GM18870 (cell line): ENCODE results near the gene SEPTIN7.
"Not testable (repeated sequence)": the region's sequence is repeated elsewhere in the genome, so short reads cannot be mapped to it uniquely, and the experiment has no call there.

ENCODE experiments used
- ATAC-seq: cut with Tn5 transposase; IDR thresholded peaks from one replicate; pipeline ENCODE4 v1.9.1; 2021; ENCODE audit warnings: moderate library complexity; ENCODE audit not compliant: unreplicated experiment

Gene SEPTIN7

DNA sequence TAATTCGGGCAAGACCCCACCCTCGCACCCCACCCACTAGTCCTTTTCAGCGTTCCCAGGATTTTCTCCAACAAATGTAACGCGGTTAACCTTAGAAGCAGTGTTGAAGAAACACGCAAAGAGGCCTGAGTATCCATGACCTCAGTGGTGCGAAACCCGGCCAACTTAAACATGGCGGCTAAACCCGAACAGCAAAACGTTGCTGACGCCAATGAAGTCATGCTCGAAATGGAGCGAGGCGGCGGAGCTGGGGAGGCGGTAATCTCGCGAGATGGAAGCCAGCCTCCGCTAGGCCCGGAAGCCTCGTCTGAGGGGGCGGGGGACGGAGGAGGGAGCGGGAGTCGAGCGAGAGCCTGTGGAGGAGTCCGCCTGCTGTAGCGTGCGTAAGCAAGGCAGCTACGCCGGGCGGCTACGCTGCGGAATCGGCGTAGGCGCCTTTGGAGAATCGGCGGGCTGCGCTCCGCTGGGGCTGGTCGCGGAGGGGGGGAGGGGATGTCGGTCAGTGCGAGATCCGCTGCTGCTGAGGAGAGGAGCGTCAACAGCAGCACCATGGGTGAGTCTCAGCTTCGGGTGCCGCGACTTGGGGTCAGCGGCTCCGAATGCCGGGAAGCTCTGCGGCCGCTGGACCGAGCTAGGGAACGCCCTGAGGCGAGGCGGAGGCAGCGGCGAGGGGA is at the start of gene SEPTIN7:
TSS of gene SEPTIN7 (plus strand) at position 340 of the 674 bp plus-strand sequence. CDS start at position 493, 153 bp downstream.
- ATAC-seq = peak; percentile 77

DNA sequence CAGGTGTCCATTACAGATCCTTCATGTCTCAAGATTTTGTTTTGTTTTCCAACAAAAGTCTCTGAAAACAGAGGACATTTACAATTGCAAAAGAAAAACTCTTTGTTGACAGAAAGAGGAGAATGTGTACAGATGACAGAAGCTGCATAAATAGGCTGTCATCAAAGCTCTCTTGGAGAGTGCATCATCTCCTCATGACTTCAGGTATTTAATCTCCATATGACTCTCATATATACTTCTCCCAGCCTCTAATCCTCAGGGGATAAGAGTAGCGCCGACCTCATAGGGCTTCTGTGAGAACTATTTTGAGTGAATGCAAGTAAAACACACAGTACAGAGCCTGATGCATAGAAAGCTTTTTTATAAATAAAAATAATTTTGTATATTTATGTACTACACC is 48.1 kb upstream of the SEPTIN7 start:
- no peak for ATAC-seq

DNA sequence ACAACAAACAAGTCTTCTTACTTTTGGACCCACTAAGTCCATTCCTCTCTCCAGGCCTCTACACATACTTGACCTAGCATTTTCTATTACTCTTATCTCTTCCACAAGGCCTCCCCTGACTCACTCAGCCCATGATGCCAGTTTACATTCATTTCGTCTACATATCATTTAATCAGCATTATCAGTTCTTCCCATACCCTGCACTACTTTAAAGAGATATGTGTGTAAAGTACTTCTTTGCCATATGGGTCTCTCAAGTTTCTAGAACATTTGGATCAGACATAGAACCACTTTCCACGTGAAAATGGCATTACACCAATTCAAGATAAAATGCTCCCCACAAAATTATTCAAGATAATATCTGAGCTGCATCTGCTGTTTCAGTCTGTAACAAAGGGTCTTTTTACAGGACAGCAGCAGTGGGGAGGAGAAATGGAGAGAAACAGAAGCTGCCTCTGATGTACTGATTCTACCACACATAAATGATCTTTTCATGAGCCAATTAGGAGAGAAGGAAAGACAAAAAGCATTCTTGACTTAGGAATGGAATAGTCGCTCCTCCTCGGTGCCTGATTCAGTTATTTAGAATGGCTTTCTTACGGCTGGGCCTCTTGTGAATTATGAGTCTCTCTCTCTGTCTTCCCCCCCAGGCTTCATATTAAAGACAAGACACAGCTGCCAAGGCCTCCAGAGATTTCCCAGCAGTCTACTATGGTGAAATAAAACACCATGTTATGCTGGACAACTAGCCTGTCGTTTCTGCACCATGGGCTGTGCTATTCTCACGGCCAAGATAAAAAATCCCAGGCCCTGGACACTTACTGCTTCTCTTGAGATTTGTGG is 46.9 kb upstream of the SEPTIN7 start:
- no peak for ATAC-seq

DNA sequence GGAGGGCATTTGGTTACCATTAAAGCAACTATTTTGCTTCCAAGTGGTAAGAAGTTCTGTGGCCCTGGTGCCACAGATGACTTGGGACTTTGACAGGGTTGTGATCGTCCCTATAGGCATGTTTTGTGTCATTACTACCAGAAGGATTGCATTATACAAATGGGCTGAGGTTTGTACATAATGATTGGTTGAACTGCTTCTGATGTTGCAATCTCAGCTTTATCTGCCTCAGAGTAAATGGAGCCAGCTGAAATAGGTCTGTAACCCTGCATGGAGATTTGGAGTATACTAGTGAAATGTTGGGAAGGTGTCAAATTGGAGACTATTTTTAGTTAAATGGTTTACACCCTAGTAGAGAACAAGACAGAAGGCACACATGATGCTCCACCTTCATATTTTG is 46.1 kb upstream of the SEPTIN7 start:
- no peak for ATAC-seq

DNA sequence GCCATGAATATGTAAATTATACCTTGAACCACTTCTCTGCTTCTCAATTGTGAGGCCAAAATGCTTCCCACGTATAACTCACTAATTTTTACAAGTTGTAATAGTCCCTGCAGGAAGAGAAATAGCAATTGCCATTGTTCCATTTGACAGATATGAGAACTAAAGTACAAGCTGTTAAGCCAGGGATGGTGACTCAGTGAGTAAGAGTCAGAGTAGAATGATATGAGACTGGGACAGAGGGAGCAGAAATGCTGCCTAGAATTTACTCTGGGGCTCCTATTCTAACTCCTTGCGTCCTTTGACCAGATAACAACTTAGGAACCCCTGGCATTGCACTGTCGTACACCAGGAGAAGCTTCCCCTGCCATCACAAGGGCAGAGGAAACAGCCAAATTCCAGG is 45.1 kb upstream of the SEPTIN7 start:
- no peak for ATAC-seq

DNA sequence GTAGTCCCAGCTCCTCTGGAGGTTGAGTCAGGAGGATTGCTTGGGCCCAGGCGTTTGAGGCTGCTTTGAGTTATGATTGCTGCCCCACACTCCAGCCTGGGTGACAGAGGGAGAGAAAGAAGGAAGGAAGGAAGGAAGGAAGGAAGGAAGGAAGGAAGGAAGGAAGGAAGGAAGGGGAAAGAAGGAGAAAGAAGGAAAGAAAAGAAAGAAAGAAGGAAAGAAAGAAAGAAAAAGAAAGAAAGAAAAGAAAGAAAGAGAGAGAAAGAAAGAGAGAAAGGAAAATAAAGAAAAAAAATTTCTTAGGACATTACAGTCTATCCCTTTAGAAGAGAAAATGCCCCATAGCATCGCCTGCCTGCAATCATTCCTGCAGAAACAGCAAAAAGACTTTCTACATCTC is 44.4 kb upstream of the SEPTIN7 start:
- ATAC-seq = not testable (repeated sequence)

DNA sequence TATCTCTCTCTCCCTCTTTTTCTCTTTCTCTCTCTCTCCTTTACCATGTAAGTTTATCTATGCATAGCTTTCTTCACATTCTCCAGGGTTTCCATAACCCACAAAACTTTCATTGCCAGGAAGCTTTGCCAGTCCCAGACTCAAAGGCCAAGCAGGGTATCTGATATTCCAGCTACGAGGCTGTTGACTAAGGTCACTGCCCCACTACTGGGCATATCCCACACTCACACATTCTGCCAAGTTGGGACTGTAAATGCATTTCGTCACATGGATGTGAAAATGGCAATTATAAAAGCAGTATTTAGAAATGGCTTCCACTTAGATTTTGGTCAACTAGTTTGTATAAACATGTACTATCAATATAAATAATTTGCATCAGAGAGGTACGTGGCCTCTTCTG is 43.3 kb upstream of the SEPTIN7 start:
- no peak for ATAC-seq

DNA sequence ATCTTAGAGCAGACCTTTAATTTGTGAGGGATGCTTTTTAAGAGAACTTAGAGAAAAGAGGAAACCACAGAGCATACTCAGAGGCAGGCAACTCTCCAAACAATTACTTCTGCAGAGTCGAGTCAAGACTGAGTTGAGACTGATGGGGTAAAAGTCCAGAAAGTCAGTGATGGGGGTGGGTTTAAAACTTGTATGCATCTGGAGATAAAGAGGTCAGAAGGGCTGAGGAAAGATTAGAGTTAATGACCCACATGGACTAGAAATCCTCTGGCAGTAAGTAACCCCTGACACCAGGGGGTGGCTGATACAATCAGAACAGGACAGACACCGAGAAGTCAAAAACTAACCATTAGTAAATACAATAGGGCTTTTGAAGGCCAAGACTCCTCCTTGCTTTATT is 42.4 kb upstream of the SEPTIN7 start:
- no peak for ATAC-seq

DNA sequence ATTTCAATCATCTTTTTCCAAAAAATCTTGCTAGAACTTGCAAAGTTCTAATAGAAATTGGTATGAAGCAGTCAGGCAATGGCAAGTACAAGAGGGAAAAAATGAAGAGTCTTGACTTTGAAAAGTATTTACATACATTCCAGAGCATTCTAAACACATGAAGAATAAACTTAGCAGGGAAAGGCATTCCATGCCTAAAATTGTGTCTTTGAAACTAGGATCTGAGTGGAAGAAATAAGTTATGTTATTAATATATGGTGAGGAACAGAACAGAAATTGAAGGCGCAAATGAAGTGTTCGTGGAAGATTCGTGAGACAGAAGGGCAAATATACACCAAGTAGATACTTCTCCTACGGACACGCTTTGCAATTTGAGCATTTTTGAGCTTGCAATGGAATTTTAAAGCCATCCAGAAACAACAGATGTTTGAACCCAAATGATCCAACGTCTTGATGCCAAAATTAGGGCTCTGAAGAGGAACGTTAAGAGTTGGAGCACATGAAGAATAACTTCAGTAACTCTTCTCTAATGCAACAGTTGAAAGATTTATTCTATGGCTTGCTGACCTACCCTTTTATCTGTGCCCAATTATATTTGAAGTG is 40.6 kb upstream of the SEPTIN7 start:
- ATAC-seq = no peak

DNA sequence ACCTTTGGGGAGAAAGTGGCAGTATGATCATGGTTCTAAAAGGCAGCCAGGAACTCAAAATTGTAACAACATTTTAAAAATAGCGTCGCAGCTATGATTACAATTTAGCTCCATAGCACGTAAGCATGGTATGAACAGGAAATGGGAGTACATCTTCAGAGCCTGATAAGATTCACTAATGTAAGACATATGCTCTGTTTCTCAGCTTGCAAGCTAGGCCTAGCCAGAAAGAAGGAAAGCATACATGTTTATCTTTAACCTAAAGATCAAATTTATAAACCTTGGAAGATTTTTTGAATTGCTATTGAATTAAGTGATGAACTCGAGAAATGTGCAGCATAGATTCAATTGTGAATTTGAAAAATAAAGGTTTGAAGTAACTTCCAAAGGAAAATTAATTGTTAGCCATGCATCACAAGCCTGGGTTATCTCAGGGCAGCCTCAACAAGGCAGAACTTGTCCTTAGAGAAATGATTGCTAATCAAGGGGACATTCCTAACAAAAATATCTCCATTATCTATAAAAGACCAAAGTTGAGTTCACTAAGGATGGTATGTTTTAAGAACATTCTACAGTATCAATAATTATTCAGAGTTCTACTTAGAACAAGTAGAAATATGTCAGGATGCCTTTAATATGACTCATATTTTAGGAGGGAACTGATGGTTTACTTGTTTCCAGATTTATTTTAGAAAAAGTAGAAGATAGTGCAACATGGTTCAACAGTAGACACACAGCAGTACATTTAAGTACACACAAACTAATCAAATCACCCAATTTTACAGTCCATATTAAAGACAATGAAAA is 38.8 kb upstream of the SEPTIN7 start:
- no peak for ATAC-seq

DNA sequence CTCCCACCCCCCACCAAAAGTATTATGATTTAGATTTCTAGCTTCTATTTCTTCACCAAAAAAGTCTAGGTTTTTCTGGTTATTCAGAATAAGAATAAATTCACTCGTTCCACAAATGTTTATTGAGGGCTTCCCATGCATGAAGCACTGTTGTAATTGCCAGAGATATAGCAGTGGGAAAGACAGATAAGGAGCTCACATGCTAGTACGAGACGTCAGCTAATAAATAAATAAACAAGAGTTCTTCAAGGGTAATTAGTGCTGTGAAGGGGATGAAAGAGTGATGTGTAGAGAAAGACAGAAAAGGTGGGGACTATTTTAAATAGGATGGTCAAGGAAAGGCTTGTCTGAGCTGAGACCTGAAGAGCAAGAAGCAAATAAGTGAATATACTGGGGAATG is 38.1 kb upstream of the SEPTIN7 start:
- no peak for ATAC-seq

DNA sequence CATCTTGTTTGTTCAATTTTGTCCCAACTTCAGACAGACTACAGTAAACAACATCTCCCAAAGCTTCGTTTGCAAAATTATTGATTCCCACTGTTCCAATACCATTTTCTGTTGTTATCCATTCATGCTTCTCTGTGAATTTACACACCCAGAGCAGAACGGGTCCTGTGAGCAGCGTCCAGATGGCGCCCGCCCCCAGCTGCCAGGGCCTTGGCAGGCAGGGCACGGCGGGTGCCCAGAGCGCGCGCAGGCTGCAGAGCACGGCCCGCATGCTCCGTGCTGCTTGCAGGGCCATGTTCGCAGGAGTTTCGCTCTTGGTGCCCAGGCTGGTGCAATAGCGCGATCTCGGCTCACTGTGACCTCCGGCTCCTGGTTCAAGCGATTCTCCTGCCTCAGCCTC is 32.5 kb upstream of the SEPTIN7 start:
- ATAC-seq = no peak

DNA sequence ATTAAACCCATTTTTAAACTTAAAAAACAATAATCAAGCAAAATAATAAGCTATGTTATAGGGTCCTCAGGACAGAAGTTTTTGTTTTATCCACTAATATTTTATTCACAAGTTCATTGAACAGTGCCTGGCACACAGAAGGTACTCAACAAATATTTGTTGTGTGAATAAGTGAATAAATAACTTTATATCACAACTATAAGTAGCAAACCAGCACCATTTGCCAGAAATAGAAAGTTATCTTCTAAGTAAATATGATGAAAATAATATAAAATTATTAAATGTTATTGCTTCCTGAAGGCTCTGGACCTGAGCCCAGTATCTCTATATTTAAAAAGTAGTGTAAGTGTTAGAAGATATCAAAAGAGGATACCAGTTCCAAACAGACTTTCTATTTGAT is 29.1 kb upstream of the SEPTIN7 start:
- ATAC-seq = no peak

DNA sequence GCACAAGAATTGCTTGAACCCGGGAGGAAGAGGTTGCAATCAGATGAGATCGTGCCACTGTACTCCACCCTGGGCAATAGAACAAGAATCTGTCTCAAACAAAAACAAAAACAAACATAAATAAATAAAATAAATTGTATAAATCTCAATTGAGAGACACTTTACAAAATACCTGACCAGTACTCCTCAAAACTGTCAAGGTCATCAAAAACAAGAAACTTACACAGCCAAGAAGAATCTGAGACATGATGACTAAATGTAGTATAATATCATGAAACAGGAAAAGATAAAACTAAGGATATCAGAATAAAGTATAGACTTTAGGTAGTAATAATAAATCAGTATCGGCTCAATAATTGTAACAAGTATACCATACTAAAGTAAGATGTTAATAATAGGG is 26.9 kb upstream of the SEPTIN7 start:
- no peak for ATAC-seq

DNA sequence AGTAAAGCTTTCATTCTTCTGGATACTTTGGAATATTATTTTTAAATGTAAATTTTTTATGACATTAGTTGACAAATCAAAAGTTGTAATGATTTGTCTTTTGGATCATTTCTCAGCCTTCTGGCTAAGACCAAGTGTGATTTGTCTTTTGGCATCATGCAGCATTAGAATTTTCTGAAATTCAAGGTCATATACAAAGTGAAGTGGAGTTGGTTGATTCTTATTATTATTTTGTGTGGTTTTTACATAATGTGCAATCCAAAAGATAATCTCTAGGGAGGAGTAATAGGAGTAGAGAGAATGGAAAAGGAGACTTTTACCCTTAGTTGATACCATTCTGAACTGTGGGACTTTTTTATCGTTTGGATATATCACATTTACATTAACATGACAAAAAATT is 24.2 kb upstream of the SEPTIN7 start:
- ATAC-seq = no peak

DNA sequence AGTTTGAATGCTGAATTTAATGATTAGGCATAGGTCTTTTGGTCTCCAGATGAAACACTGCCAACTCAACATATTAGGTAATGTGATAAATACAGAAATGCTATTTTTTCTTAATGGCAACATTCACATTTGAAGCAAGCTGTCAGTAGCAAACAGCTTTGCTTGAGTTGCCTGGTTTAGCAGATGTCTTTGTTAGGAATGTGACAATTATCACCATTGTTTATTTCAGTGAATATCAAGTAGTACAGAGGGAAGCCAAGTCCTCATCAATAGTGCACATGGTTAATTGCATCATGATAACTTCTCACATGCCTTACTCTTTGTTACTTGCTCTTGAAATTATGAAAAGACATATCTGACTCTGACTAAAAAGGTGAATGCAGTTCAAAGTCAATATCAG is 23.7 kb upstream of the SEPTIN7 start:
- ATAC-seq = no peak

DNA sequence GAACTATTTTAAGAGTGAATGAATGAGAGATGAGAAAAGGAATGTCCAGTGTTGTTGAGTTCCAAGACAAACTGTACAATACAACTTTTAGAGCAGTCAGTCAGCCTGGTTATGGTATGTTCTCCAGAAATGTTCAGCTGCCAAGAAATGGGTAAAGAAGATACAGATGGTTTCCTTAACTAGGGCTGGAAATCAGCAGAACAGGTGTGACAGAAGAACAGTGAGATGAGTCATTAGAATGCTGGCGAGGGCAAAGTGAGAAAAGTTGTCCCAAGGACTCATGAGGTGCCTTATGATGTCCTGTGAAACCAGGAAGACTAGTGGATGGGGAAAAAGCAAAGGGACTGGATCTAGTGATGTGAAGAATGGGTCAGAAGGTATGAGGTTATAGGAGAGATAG is 20.8 kb upstream of the SEPTIN7 start:
- ATAC-seq = no peak

DNA sequence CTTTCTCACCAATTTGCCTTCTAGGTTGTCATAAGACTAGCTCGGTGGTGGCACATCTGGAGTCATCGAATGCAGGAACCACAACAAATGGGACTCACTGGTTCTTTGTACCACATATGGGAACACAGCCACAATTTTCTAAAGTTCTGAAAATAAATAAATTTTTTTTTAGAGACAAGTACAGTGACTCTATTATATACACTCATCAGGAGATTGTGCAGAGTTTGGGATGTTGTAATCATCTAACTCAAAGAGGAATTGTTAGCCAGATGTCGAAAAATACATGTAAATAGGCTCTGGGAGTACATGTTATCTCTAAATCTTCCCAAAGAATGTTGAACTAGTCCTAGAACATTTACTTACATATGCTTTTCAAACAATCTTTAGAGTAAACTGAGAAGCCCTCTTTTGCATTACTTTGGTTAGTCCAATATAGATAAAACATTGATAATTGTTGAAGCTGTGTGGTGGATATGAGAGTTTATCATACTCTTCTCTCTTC is 19.6 kb upstream of the SEPTIN7 start:
- no peak for ATAC-seq

DNA sequence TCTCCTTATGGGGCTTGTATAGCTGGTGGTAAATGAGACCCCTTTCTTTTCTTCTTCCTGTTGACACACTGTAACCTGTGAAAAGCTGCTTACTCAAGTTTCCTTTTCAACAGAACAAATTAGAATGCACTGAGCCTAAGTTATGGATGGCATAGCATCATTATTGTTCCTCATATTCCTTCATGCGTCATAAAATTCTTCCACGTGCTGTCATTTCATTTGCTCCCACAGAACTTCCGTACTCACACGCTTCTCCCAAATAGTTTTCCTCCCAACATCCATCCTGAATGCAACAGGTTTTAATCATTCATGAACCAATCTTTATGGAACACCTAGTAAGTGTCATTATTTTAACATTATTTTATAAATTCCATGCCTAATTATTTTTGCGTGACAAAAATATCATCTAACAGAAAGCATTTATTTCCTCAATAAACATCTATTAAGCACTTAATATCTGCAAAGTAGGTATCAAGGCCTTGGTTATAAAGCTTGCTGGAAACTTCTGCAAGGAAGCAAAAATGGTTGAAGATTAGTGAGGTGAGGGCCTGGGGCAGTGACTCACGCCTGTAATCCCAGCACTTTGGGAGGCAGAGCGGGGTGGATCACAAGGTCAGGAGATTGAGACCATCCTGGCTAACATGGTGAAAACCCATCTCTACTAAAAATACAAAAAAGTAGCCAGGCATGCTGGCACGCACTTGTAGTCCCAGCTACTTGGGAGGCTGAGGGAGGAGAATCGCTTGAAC is 18.9 kb upstream of the SEPTIN7 start:
- ATAC-seq = no peak

DNA sequence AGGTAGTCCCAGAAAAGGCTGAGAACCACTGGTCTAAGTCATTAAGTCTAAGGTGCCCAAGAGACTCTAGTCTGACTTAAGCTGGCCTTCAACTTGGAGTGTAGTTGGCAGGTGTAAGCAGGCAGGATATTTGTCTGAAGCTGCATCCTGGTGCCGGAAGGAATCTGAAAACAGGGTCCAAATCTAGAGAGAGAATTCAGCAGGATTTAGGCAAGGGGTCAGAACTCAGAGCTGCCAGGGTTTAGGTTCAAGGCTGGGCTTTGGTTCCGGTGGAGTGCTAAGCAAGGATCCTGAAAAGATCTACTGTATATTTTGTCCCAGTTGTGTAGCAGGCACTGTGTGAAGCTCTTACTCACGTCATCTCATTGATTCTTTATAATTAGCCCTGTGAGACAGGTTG is 16.5 kb upstream of the SEPTIN7 start:
- no peak for ATAC-seq
